Measurements from ENCODE around the gene TRIM62. TPM values are rescaled to one million over a fixed set of nuclear protein-coding genes. Genes with fewer than 3 reads are reported as not detected.

Gene TRIM62
- total RNA-seq, 6 experiments from 2014 or later: 1.1 to 2.4 (median 1.7) TPM

DNA sequence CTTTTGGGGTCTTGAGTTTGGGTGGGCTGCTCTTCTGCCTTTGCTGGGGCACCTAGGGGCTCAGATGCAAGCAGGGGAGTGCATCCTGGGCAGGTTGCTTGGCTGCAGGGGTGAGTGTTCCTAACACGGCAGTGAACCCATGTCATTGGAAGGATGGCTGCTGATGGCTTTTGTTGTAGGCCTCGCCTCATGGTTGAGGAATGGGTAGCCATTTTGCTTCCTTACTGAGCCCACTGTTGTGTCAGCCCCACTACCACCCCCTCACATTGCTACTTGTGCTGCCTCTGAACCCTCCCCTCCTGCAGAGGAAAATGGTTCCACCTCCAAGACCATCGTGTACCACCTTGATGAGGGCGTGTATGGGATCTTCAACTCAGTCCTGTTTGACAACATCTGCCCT lies 84.1 kb downstream of the TRIM62 start:
- DNase-seq (peak in 1 of 3 donors; percentile 17), ATAC-seq (no peak)
- no peak for TF ChIP-seq POLR2A (IDR thresholded peaks at IDR 0.05)
- TF ChIP-seq, protein P1, sequence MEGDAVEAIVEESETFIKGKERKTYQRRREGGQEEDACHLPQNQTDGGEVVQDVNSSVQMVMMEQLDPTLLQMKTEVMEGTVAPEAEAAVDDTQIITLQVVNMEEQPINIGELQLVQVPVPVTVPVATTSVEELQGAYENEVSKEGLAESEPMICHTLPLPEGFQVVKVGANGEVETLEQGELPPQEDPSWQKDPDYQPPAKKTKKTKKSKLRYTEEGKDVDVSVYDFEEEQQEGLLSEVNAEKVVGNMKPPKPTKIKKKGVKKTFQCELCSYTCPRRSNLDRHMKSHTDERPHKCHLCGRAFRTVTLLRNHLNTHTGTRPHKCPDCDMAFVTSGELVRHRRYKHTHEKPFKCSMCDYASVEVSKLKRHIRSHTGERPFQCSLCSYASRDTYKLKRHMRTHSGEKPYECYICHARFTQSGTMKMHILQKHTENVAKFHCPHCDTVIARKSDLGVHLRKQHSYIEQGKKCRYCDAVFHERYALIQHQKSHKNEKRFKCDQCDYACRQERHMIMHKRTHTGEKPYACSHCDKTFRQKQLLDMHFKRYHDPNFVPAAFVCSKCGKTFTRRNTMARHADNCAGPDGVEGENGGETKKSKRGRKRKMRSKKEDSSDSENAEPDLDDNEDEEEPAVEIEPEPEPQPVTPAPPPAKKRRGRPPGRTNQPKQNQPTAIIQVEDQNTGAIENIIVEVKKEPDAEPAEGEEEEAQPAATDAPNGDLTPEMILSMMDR (IDR thresholded peaks at IDR 0.05): no peak
- Histone ChIP-seq H3K27me3 (no peaks in the 10 kb centered on the region), H3K27ac (no peak overlapping the region), H3K4me1 (no peaks in the 10 kb centered on the region), H3K4me3 (no peak overlapping the region), H3K36me3 (no peaks in the 10 kb centered on the region), H3K9me3 (no peaks in the 10 kb centered on the region)
- intact Hi-C loops (cut with DNase I): no loop called here
- 96% methylated on average over 2 of the region's 4 CpGs for WGBS (ENCODE audit: insufficient coverage, low coverage, low lambda C conversion rate, missing lambda C conversion rate)

DNA sequence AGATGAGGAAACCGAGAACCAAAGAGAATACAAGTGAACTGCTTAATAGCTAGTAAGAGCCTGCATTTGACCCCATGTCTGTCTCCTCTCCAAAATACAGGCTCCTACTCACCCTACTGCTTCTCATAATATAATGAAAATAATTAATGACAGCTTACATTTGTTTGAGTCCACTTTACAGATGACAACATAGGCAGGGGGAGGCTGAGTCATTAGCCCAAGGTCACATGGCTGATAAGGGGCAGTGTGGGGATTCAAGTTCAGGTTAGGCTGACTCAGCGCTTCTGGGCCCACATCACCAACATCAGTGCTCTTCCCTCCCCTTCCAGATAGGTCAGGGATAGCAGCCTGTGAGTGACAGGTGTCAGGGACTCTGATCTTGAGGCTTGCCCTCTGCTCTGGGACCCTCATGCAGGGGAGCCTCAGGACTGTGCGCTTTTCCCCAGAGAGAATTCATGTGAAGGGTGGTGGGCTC lies 84.7 kb downstream of the TRIM62 start:
- no peaks in the 10 kb centered on the region for H3K27me3 ChIP-seq
- H3K9me3 ChIP-seq: no peaks in the 10 kb centered on the region
- WGBS (ENCODE audit: insufficient coverage, low coverage, low lambda C conversion rate, missing lambda C conversion rate): 100% methylated on average over 1 of the region's 3 CpGs
- H3K4me1 ChIP-seq: no peaks in the 10 kb centered on the region
- no peak for TF ChIP-seq POLR2A (IDR thresholded peaks at IDR 0.05)
- TF ChIP-seq, protein P1 (IDR thresholded peaks at IDR 0.05): no peak
- no peak overlapping the region for H3K4me3 ChIP-seq
- DNase-seq (peak in 1 of 3 donors; percentile 9), ATAC-seq (peak in 1 of 4 donors; percentile 30)
- intact Hi-C loops (cut with DNase I): no loop called here
- no peaks in the 10 kb centered on the region for H3K36me3 ChIP-seq
- no peak overlapping the region for H3K27ac ChIP-seq

DNA sequence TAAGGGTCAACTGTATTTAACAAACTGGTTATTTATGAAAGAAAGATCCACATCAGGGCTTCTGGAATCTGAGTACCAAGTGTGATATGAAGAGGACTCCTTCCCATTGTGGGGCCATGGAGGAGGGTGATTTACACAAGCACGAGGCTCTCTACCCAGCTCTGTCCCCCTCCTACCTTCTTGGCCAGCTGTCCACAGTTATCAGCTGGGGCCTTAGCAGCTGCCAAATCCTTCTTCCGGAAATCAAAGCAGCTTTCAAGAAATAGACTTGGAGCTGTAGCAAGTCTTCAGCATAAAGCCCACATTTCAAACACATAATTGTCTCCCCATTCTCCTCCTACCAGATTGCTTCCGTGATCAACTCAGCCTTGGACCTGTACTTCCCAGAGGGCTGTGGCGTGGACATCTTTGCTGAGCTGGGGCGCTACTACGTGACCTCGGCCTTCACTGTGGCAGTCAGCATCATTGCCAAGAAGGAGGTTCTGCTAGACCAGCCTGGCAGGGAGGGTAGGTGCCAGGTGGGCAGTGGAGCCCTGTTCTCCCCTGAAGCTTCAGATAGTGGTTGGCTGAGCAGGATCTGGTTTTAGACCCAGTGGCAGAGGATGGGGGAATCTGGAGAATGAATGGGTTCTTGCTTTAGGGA lies 85.4 kb downstream of the TRIM62 start:
- DNase-seq (peak in 1 of 3 donors; percentile 29), ATAC-seq (no peak)
- TF ChIP-seq, protein P1 (IDR thresholded peaks at IDR 0.05): no peak
- no peak for TF ChIP-seq POLR2A (IDR thresholded peaks at IDR 0.05)
- Histone ChIP-seq H3K36me3 (no peaks in the 10 kb centered on the region), H3K4me3 (no peak overlapping the region), H3K27ac (no peak overlapping the region), H3K9me3 (no peaks in the 10 kb centered on the region), H3K27me3 (no peaks in the 10 kb centered on the region), H3K4me1 (no peaks in the 10 kb centered on the region)
- intact Hi-C loops (cut with DNase I): no loop called here
- 82% methylated on average over 6 of the region's 7 CpGs for WGBS (ENCODE audit: insufficient coverage, low coverage, low lambda C conversion rate, missing lambda C conversion rate)

Other genes starting within 250 kb of the TRIM62 start
- 10 to 100 TPM in 3 of 6 experiments, 1 to 10 TPM in 3; 4.6 to 12.1 (median 8.3) TPM for gene RNF19B, start 217.2 kb downstream of the TRIM62 start, total RNA-seq
- gene AK2, start 145.2 kb downstream of the TRIM62 start, total RNA-seq: 100 to 1,000 TPM; 119 to 301 (median 130) TPM
- gene AZIN2, start 100.9 kb downstream of the TRIM62 start, total RNA-seq: 1 to 10 TPM in 2 of 6 experiments, under 1 TPM in 4; 0.62 to 1.2 (median 0.85) TPM
- 1 to 10 TPM; 3.4 to 8.4 (median 7.0) TPM for gene ZNF362, start 74.4 kb upstream of the TRIM62 start, total RNA-seq
- not detected for gene A3GALT2, start 139.1 kb upstream of the TRIM62 start, total RNA-seq
- 10 to 100 TPM; 49.3 to 86.5 (median 66.8) TPM for gene PHC2, start 249.1 kb upstream of the TRIM62 start, total RNA-seq